ENCODE data around the gene PRR7. TPM values are rescaled to one million over a fixed set of nuclear protein-coding genes. Genes with fewer than 3 reads are reported as not detected.

The PRR7 gene, protein sequence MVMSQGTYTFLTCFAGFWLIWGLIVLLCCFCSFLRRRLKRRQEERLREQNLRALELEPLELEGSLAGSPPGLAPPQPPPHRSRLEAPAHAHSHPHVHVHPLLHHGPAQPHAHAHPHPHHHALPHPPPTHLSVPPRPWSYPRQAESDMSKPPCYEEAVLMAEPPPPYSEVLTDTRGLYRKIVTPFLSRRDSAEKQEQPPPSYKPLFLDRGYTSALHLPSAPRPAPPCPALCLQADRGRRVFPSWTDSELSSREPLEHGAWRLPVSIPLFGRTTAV
- 26.1 and 33.8 TPM in 2 replicates for total RNA-seq

DNA sequence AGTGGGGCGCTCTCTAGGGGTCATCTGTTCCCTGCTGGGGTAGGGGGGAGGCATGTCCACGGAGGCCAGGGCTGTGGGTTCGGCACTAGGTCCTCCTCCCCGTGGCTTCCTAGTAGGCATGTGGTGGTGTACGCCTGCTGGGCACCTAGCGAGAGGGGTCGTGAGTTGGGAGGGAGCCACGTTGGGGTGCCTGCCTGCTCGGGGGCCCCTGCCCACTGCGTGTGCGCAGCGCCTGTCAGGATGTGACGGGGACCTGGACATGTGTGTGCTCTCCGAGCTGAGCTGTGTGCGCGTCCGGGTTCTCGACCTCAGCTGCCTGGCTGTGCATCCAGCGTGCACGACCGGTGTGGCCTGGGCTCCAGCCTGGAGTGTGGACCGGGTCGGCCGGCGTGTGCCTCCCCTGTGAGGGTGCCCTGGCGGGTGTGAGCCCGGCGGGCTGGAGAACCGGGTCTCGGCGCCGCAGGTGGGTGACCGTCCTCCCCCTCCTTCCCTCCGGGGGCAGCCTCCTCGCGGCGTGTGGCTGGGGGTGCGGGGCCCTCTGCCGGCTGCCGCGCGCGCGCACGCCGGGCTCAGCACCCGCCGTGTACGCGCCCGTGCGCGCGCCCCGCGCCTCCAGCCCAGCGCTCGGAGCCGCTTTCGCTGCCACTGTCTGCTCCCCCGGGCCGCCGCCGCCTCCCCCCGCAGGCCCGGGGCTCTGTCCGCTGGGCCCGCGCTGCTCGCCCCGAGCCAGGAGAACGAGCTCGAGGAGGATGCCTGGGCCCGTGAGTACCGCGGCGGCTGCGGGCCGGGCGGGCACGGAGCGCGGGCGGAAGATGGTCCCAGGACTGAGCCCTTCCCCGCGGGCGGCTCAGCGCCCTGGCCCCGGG, at the start of gene PRR7:
Gene PRR7, plus strand, starts transcription at position 615 of the 866 bp plus-strand sequence. CDS start 8,254 bp downstream, outside the sequence.

DNA sequence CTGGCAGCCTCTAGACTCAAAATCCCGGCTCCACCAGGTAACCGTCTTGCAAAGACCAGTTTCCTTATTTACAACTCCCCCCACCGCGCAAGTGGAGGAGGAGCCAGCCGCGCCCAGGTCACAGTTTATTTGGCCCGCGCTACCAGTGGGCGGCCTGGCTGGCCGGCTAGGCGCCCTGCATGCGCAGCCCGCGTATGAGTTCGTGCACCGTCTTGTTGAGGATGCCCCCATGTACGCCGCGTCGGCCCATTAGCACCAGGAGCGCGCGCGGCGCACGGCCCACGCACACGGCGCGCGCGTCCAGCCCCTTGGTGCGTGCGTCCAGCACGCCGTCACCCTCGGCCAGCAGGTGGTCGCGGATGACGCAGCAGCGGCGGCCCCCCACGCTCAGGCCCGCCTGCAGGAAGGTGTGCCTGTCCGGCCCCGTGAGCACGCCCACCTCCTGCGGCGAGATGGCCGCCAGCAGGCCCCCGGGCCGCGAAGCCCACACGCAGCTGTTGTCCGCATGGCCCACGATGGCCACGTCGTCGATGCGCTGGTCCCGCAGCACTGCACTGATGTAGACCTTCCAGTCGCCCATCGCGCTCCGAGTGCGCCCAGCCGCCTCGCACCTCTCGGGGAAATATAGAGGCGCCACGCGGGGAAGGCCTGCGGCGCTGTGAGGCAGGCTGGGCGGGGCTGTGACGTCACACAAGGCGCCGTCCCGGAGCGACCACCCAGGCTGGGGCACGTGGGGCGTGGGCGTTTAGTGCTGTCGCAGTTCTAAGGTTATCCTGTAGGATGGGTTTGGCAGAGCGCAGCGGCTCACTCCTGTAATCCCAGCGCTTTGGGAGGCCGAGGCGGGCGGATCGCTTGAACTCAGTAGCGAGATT, 46.4 kb upstream of the PRR7 start, which contains the start of gene PFN3:
Gene PFN3, minus strand, starts transcription at position 665 of the 872 bp plus-strand sequence. Its CDS starts 85 bp downstream, at position 580.

DNA sequence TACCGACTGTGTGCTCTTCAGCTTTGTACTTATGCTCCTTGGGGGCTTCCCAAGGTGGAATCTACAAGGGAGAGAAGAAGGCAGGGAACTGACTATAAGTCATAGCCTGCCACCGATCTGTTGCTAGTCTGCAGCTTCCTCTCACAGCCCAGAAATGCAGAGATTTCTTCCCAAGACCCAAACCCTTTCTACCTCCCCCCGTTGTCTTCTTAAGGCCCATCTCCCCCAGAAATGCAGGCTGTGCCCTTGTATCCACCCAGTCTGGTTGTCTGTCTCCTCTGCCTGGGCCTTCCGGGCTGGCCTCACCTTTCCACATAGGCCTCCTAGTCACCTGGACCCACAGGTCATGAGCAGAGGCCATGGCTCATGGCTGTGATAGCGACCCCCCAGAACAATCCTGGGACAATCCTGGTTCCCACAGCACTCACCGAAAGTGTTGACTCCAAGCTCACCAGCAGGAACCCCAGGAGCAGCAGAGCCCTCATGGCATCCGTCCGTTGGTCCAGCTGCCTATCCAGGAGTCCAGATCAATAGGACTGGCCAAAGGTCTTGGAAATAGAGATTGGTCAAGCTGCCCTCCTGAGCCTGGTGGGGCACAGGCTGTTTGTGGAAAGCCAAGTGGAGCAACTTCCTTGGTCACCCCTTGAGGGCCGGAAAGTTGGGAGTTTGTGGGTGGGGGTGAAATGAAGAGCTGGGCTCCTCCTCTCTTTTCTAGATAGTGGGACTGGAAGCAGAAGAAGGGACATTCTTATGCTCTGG, 37.4 kb upstream of the PRR7 start, which contains the start of gene F12:
Gene F12, minus strand, starts transcription at position 522 of the 759 bp plus-strand sequence. Its CDS starts 37 bp downstream, at position 485.

DNA sequence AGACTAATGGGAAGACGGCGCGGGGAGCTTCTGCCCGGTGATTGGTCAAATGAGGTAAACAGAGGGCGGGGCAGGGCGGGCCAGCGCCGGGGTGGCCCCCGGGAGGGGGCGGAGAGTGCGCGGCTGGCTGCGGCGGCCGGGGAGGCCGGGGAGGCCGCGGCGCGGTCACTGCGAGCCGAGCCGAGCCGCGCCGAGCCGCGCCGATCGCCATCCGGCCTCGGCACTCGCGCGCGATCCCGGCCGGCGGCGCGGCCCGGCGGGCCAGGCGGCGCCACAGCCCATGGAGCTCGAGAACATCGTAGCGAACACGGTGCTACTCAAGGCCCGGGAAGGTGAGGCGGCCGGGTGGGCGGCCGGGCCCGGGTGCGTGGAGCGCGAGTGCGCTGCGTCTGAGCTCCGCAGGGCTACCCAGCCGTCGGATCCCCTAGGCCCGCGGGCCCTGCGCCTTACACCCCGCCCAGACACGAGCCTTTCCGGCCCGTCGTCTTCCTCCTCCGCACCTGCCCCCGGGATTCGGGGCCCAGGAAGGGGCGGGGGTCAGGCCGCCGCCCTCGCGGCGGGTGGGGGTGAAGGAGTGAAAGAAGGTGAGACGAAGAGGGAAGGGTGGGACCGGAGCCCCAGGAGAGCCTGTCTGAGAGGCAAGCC, 19.9 kb upstream of the PRR7 start, which contains the start of gene GRK6:
Gene GRK6, plus strand, starts transcription at position 111 of the 645 bp plus-strand sequence. Its CDS starts 170 bp downstream, at position 281.

DNA sequence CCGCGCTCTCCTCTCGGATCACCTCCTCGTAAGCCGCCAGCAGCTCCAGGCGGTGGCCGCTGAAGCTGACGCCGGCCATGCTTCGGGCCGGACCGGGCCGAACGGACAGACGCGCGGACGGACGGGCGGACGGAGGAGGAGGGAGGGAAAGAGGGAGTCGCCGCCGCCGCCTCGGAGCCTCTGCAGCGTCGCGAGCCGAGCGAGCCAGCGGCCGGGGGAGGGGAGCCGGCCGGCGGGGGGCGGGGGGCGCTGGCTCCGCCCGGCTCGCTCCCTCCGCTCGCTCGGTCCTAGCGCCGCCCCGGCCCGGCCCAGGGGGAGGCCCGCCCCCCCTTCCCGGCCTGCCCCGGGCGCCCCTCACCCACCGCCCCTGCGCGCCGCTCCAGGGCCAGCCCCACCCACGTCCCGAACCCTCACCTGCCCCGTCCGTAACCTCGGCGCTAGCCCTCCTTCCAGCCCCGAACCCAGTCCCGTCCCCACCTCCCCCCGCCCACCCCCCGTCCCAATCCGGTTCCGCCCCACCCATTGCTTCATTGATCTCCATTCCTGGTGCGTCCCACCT, 26.9 kb downstream of the PRR7 start, which contains the start of gene DBN1:
Gene DBN1, minus strand, starts transcription at position 192 of the 559 bp plus-strand sequence. Its CDS starts 113 bp downstream, at position 79.

DNA sequence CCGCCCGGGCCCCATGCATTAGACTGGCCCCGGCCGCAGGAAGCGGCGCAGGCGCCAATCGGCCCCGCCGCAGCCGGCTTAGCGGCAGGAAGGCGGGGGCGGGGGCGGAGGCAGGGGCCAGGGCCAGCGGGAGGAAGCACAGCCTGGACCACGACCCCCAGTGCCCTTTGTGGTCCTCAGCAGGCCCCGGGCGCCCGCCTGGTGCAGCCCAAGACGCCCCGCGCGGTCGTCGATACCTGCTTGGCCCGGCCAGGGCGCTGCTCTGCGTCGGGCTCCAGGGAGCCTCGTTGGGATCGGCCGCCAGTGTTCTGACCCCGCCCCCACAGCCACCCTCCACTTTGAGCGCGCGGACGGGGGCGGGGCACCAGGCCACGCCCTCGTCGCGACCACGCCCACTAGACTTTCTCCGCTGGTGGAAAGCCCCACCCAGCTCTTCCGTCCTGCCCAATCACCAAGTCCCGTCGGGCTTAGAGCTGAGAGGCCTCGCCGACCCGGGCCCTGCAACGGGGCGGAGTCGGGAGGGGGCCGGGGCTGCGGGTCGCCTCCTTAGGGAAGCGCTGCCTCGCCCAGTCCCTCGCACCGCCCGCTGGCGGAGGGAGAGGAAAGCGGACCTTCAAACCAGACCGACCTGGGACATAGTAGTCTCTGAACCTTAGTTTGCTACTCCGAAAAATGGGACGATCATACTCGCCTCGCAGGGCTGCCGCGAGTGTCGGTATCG, 50.8 kb downstream of the PRR7 start, which contains the start of gene PDLIM7:
Gene PDLIM7, minus strand, starts transcription at position 313 of the 721 bp plus-strand sequence. CDS start 1,092 bp downstream, outside the sequence.

Other genes with a start within 250 kb of the PRR7 start
- 9.9 and 11.9 TPM in 2 replicates for gene RAB24, start 143.1 kb upstream of the PRR7 start, total RNA-seq
- 115 and 123 TPM in 2 replicates for gene PRELID1, start 143.0 kb upstream of the PRR7 start, total RNA-seq
- 8.8 and 15.4 TPM in 2 replicates for gene MXD3, start 134.9 kb upstream of the PRR7 start, total RNA-seq
- gene LMAN2, start 95.1 kb upstream of the PRR7 start, total RNA-seq: 263 and 352 TPM in 2 replicates
- gene RGS14, start 88.9 kb upstream of the PRR7 start, total RNA-seq: 2.5 and 4.4 TPM in 2 replicates
- not detected in 2 replicates for gene SLC34A1, start 62.4 kb upstream of the PRR7 start, total RNA-seq
- gene PFN3, start 46.2 kb upstream of the PRR7 start, total RNA-seq: 1.1 TPM in 1 of 2 replicates, not detected in the other
- gene F12, start 37.2 kb upstream of the PRR7 start, total RNA-seq: 0.37 and 0.39 TPM in 2 replicates
- gene GRK6, start 20.1 kb upstream of the PRR7 start, total RNA-seq: 19.5 and 33.2 TPM in 2 replicates
- 160 and 173 TPM in 2 replicates for gene DBN1, start 26.8 kb downstream of the PRR7 start, total RNA-seq
- 63.9 and 69.4 TPM in 2 replicates for gene PDLIM7, start 50.8 kb downstream of the PRR7 start, total RNA-seq
- gene DOK3, start 63.0 kb downstream of the PRR7 start, total RNA-seq: 1.1 and 1.4 TPM in 2 replicates
- gene DDX41, start 70.1 kb downstream of the PRR7 start, total RNA-seq: 55.5 and 90.4 TPM in 2 replicates
- gene FAM193B, start 107.7 kb downstream of the PRR7 start, total RNA-seq: 29.4 and 30.7 TPM in 2 replicates
- 59.2 and 66.5 TPM in 2 replicates for gene TMED9, start 145.4 kb downstream of the PRR7 start, total RNA-seq
- 23.1 and 26.6 TPM in 2 replicates for gene B4GALT7, start 153.3 kb downstream of the PRR7 start, total RNA-seq

Data from subcutaneous preadipocyte (primary cell).